Neural crest cell (in vitro differentiated cells): Measurements from ENCODE around the gene ZNF253. TPM values are rescaled to one million over a fixed set of nuclear protein-coding genes. Genes with fewer than 3 reads are reported as not detected.
"Not testable (repeated sequence)": the region's sequence is repeated elsewhere in the genome, so short reads cannot be mapped to it uniquely, and the experiment has no call there.

Experiments used
- DNase-seq: peaks from one replicate; pipeline ENCODE4 v3.0.0; 2021; ENCODE audit warnings: low read depth, mixed read lengths, low spot score
- H3K27ac Mint-ChIP-seq: one replicate; pipeline ENCODE4 v1.8.0; 2021; ENCODE audit warnings: mild to moderate bottlenecking, mixed read lengths; ENCODE audit not compliant: unreplicated experiment
- H3K27me3 Mint-ChIP-seq: 2 replicates; pipeline ENCODE4 v1.8.0; 2021; ENCODE audit warnings: low read depth, mild to moderate bottlenecking, mixed read lengths
- H3K36me3 Mint-ChIP-seq: 2 replicates; pipeline ENCODE4 v1.8.0; 2021; ENCODE audit warnings: low read depth, mild to moderate bottlenecking, mixed read lengths
- H3K4me1 Mint-ChIP-seq: 2 replicates; pipeline ENCODE4 v1.8.0; 2021; ENCODE audit warnings: mixed read lengths
- H3K4me3 Mint-ChIP-seq: one replicate; pipeline ENCODE4 v1.8.0; 2021; ENCODE audit warnings: mild to moderate bottlenecking, mixed read lengths
- H3K9me3 Mint-ChIP-seq: 2 replicates; pipeline ENCODE4 v1.8.0; 2021; ENCODE audit warnings: mixed read lengths
- total RNA-seq: library from RNA; stranded (reverse); gene quantifications from 2 replicates; pipeline ENCODE4 v1.2.1, GENCODE V29; 2021
- TF ChIP-seq, protein P1 (sequence below): fragments of 200-600 bp; sonication (generic); conservative IDR thresholded peaks from 2 replicates; pipeline ENCODE4 v1.5.0; 2021; ENCODE audit warnings: antibody characterized with exemption, mild to moderate bottlenecking

Gene ZNF253
- total RNA-seq, 1 donor from 2014 or later: 41.1 TPM

DNA sequence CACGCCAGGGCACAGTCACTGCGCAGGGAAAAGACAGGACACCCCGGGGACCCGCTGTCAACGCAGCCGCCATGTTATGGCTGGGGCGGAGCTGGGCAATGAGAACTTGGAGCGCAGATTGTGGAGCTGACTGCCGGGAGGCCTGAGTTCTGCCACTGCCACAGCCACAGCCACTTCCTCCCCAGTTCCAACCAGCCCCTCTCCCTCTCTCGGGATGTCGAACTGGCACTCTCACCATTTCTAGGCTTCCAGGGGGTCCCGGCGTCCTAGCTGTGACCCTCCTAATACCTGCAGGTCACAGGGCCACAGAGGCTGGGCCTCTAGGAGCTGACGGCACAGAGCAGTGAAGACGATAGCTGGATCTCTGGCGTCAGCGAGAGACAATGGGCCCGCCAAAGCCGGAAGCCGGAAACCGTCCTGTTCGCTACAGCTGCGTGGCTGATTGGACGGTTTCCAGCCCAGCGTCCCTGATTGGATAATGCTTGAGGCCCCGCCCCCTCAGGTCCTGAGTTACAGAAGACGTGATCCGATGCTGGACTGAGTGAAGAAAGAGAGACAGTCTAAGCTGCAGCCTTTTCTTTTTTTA lies 44.2 kb upstream of the ZNF253 start, which contains the start of gene ZNF506:
TSS of gene ZNF506 (minus strand) at position 385 of the 586 bp plus-strand sequence. CDS start at position 238, 147 bp downstream.
- Mint-ChIP-seq H3K27ac (peak within 1 kb of the TSS; percentile 96), H3K4me3 (peak within 1 kb of the TSS; percentile 88), H3K27me3 (no peaks in the 10 kb centered on the region), H3K9me3 (peaks cover 18% of the 10 kb centered on the region), H3K4me1 (no peaks in the 10 kb centered on the region), H3K36me3 (peaks cover 54% of the 10 kb centered on the region)
- DNase-seq: peak; percentile 20
- TF ChIP-seq, protein P1, sequence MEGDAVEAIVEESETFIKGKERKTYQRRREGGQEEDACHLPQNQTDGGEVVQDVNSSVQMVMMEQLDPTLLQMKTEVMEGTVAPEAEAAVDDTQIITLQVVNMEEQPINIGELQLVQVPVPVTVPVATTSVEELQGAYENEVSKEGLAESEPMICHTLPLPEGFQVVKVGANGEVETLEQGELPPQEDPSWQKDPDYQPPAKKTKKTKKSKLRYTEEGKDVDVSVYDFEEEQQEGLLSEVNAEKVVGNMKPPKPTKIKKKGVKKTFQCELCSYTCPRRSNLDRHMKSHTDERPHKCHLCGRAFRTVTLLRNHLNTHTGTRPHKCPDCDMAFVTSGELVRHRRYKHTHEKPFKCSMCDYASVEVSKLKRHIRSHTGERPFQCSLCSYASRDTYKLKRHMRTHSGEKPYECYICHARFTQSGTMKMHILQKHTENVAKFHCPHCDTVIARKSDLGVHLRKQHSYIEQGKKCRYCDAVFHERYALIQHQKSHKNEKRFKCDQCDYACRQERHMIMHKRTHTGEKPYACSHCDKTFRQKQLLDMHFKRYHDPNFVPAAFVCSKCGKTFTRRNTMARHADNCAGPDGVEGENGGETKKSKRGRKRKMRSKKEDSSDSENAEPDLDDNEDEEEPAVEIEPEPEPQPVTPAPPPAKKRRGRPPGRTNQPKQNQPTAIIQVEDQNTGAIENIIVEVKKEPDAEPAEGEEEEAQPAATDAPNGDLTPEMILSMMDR: no peak

DNA sequence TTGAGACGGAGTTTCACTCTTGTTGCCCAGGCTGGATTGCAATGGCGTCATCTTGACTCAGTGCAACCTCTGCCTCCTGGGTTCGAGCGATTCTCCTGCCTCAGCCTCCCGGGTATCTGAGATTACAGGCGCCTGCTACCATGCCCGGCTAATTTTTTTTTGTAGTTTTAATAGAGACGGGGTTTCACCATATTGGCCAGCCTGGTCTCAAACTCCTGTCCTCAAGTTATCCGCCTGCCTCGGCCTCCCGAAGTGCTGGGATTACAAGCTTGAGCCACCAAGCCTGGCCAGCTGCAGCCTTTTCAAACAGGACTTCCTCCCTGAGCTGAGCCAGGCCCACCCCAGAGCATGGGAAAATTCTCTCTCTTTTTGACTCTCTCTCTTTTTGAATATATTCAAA lies 43.7 kb upstream of the ZNF253 start:
- H3K4me3 Mint-ChIP-seq, H3K27ac Mint-ChIP-seq, H3K27me3 Mint-ChIP-seq, DNase-seq, H3K4me1 Mint-ChIP-seq: not testable (repeated sequence)
- Mint-ChIP-seq H3K36me3 (peaks cover 56% of the 10 kb centered on the region), H3K9me3 (peaks cover 20% of the 10 kb centered on the region)

DNA sequence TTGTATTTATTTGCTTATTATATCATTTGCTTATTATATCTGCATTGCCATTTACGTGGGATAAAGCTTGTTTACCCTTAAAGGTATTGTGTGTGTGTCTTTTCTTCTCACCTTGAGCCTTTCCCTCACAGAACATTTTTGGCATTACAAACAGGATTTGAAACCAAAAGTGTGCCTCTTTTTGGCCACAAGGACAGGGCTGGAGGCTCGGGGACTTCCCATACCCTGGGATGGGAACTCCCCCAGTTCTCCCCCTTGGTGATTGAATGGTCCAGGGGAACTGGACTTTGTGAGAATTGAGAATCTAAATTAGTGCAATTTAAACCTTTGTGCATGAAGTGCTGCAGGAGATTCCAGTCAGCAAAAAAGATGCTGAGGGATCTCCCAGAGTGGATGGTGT lies 41.8 kb upstream of the ZNF253 start:
- no peak overlapping the region for H3K4me3 Mint-ChIP-seq

DNA sequence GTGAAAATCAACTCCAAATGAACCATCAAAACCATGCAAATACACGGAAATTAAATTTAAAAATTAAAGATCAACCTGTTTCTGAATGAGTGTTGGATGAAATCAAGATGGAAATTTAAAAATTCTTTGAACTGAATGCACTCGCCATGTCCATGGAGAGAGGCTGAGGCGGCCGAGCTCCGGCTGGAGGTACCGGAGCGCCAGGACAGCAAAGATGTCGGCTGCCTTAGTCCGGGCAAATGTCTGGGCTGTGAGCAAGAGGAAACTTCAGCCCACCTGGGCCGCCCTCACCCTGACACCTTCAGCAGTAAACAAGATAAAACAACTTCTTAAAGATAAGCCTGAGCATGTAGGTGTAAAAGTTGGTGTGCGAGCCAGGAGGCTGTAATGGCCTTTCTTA lies 38.8 kb upstream of the ZNF253 start:
- DNase-seq: no peak
- H3K4me1 Mint-ChIP-seq: no peaks in the 10 kb centered on the region
- no peaks in the 10 kb centered on the region for H3K27me3 Mint-ChIP-seq
- peaks cover 42% of the 10 kb centered on the region for H3K9me3 Mint-ChIP-seq
- TF ChIP-seq, protein P1: no peak
- H3K4me3 Mint-ChIP-seq: no peak overlapping the region
- peaks cover 51% of the 10 kb centered on the region for H3K36me3 Mint-ChIP-seq
- no peak overlapping the region for H3K27ac Mint-ChIP-seq

More for the DNA sequence above, 41.8 kb upstream of the ZNF253 start:
- TF ChIP-seq, protein P1: no peak
- DNase-seq: no peak
- Mint-ChIP-seq H3K27ac (no peak overlapping the region), H3K36me3 (peaks cover 57% of the 10 kb centered on the region), H3K9me3 (peaks cover 28% of the 10 kb centered on the region), H3K4me1 (no peaks in the 10 kb centered on the region), H3K27me3 (no peaks in the 10 kb centered on the region)

DNA sequence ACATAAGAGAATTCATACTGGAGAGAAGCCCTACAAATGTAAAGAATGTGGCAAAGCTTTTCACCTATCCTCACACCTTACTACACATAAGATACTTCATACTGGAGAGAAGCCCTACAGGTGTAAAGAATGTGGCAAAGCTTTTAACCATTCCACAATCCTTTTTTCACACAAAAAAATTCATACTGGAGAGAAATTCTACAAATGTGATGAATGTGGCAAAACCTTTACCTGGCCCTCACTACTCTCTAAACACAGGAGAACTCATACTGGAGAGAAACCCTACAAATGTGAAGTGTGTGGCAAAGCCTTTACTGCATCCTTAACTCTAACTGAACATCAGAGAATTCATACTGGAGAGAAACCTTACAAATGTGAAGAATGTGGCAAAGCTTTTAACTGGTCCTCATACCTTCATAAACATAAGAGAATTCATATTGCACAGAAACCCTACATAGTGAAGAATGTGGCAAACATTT lies 30.1 kb upstream of the ZNF253 start:
- TF ChIP-seq, protein P1: no peak
- Mint-ChIP-seq H3K9me3 (peaks cover 28% of the 10 kb centered on the region), H3K4me1 (no peaks in the 10 kb centered on the region), H3K4me3 (no peak overlapping the region), H3K27me3 (no peaks in the 10 kb centered on the region), H3K27ac (no peak overlapping the region), H3K36me3 (peaks cover 25% of the 10 kb centered on the region)
- no peak for DNase-seq

DNA sequence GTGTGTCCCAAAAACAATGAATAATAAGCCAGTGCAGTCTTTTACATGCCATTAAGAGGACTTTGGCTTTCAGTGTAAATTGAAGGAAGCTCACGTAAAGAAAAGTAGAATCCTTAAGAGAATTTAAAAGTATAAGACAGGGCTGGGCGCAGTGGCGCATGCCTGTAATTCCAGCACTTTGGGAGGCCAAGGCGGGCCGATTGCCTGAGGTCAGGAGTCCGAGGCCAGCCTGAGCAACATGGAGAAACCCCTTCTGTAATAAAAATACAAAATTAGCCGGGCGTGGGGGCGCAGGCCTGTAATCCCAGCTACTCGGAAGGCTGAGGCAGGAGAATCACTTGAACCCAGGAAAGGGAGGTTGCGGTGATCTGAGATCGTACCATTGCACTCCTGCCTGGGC lies 17.9 kb upstream of the ZNF253 start:
- H3K27me3 Mint-ChIP-seq: no peaks in the 10 kb centered on the region
- no peaks in the 10 kb centered on the region for H3K4me1 Mint-ChIP-seq
- TF ChIP-seq, protein P1: no peak
- DNase-seq: no peak
- H3K27ac Mint-ChIP-seq: no peak overlapping the region
- H3K4me3 Mint-ChIP-seq: no peak overlapping the region
- peaks cover 12% of the 10 kb centered on the region for H3K9me3 Mint-ChIP-seq
- H3K36me3 Mint-ChIP-seq: no peaks in the 10 kb centered on the region
